Cortex of kidney (tissue), 1 donor: Measurements from ENCODE around the gene TMOD1.
"Not testable (repeated sequence)": the region's sequence is repeated elsewhere in the genome, so short reads cannot be mapped to it uniquely, and the experiment has no call there.

Experiments
- DNase-seq: peaks from one replicate; lab custom pipeline; 2025; lab: John Stamatoyannopoulos, UW

The TMOD1 gene

DNA sequence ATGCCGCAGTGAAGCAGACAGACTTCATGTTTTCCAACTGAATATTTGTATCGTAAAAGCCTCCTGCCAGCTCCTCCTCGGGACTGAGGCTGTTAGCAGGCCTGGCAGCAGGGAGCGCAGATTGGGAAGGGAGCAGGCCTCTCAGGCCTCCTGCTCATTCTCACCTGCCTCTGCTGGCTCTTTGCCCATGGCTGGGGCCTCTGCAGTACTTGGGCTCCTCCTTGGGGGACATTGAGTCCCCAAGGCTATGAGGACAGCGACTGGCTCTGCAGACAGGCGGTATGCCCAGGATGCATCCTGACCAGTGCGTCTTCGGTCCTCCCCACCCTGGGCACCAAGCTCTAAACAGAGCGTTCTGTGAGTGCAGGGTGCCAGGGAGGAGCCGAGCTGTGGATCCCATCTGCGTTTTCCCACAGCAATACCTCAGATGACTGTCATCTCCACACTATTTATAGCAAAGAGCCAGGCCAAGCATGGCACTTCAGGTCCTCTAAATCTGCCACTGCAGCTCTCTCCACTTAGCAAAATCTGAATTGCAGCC is 93.0 kb downstream of the TMOD1 start:
- no peak for DNase-seq

DNA sequence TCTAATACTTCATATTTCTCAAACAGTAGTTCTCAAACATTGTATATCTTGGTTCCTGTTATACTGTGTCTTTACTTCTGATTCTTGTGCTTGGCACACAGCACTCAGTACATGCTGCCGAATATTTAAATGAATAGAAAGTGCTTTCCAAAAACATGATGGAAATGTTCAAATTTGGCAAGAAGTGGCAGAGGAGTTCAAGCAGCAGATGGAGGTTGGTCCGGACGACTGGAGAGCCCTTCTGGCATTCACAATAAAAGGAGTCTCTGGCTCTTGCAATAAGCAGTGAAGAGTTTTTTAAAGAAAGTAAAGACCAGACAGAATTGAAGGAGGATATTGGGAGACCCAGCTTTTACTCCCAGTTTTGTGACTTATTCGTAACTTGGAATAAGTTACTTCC is 95.4 kb downstream of the TMOD1 start:
- DNase-seq: no peak

DNA sequence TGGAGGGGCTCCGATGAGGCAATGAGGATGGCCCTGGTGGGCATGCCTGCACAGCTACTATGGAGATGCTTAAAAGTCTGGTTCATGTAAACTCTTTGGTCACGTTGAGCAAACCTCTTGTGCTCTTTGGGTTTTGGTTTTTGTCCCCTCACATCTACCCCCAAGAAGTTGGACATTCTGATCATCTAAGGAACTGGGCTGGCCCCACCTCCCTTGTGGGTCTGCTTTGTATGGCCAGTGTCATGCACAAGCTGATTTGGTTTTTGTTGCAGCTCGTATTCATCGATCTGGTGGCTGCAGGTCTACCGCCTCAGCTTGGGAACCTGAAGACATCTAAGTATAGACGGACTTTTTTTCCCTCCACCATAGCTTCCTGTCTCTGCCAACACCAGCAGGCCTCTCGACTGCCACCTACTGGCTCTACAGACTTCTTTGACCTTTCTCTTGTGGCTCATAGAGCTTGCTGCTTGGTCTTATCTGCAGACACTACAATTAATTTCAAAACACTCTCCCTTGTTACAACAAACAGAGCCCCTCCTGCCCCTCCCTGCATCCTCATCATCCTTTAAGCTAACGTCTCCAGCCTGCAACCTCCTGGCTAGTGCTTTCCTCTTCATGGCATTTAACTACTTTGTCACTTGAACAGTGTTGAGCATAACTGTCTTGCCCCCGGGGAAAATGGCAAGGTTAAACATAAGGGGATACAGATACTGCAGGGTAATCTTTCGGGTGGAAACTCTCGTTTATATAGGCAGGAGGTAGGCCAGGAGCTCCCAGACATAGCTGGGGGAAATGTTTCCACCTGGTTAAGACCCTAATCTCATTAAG is 97.2 kb downstream of the TMOD1 start:
- DNase-seq: no peak

DNA sequence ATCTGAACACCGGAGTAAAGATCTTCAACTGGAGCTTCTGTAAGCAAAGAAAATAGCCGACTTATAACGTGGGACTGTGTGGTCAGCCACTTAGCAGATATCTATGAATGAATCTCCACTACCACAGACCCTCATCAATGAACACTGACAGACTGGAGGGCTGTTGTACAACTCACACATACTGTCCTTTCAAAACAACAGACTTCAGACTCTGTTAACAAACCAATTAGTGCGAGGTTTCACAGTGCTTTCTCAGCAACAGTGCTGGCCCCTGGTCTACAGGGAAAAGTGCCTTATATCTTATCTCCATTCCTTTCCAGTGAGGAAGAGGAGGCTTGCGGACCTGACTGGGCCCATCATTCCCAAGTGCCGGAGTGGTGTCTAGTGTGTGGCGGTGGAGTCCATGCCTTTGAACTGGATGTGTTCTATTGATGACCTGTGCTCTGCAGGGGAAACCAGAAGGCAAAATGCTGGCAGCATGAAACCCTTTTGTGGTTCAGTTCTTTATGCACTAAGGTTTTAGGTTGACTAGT is 97.9 kb downstream of the TMOD1 start:
- no peak for DNase-seq

DNA sequence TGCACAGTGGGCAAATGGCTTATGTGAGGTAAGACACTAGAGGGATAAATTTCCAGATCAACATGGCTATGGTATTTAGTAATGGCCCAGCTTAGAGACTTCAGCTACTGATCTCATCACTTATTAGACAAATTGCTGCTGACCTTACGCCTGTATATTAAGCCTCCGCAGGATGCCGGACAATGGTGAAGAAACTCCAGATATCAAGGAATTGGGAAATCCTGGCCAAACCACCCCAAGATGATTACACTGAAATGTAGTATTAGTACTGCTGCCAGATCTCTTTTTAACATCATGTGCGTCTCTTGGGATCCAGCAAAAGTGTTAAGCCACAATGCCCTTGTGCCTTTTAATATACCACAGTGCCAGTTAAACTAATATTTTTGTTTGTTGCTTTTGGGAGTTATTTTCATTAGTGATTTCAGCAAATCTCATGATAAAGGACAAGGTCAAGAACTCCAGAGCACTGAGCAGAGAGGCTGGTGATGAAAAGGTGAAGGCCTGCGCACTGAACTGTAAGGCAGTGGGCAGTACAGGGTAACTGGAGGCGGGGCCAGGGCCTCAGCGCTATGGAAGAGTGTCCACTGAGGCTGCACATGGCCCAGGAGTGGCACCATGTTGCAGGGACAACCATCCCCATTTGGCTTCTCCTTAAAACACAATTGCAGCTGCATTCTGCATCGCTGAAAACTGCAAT is 99.2 kb downstream of the TMOD1 start:
- DNase-seq: no peak

- no peak for DNase-seq
Measured at GRCh38 chr9:97601228-97601898, 99.9 kb downstream of the TMOD1 start.

DNA sequence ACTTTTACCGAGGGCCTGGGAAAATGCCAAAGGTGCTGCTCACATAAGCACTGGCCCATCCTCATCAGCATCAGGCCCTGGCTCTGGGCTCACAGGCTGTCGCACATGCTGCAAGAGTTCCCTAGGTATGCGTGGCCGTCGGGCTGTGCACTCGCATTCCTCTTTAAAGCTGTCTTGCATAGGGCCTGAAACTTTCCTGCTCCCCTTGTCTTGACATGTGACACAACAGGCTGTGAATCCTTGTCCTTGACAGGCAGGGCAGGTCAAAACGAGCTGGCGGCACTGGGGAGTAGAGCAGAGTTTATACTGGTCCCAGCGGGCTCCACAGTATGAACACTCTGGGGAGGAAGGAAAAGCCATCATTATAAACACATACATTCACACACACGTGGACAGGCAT is 101.0 kb downstream of the TMOD1 start:
- DNase-seq: no peak

DNA sequence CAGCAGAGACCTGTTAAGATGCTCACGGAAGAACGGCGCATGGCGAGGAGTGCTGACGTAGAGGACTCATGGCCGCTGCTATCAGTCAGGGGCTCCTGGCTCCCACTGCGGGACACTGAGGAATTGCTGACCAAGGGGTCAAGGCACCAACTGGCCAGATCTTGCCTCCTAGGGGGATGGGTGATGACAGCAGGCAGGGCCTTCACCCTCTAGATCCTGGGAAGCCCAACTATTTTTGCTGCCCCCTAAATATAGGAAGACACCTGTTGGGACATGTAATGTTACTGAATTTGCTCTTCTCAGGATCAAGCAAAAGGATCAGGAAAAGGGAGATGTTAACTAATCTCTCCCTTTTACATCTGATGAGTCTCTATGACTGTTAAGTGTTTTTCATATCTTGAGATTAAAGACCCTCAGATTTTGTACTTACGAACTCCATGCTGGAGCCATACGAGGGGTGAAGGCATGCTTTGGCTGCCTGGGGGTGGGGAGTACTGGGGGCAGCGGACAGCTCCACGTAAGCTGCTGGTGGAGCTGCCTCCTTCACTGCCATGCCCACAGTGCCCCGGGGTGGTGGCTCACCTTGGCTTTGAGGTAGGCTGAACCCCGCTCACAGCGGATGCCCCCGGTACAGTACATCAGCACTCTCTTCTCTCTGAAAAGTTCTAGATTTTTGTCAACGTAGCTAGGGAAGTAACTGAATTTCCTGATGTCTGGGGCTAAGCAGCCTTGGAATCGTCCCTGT is 103.6 kb downstream of the TMOD1 start:
- DNase-seq: no peak

GRCh38 chr9:97615439-97616072 is 114.1 kb downstream of the TMOD1 start:
- no peak for DNase-seq

- DNase-seq: no peak
Measured at GRCh38 chr9:97617939-97618416, 116.5 kb downstream of the TMOD1 start.

DNA sequence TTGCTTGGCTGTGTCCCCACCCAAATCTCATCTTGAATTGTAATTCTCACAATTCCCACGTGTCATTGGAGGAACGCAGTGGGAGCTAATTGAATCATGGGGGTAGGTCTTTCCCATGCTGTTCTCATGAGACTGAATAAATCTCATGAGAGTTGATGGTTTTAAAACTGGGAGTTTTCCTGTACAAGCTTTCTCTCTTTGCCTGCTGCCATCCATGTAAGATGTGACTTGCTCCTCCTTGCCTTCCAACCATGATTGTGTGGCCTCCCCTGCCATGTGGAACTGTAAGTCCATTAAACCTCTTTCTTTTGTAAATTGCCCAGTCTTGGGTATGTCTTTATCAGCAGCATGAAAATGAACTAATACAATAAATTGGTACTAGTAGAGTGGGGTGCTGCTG is 118.6 kb downstream of the TMOD1 start:
- DNase-seq: not testable (repeated sequence)

DNA sequence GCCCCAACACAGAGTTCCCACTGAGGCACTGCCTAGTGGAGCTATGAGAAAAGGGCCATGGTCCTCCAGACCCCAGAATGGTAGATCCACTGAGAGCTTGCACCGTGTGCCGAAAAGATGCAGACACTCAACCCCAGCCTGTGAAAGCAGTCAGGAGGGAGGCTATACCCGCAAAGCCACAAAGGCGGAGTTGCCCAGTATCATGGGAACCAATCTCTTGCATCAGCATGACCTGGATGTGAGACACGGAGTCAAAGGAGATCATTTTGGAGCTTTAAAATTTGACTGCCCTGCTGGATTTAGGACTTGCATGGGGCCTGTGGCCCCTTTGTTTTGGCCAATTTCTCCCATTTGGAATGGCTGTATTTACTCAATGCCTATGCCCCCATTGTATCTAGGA is 121.0 kb downstream of the TMOD1 start:
- not testable (repeated sequence) for DNase-seq

GRCh38 chr9:97623946-97624345 is 122.5 kb downstream of the TMOD1 start:
- no peak for DNase-seq

GRCh38 chr9:97625620-97626019 is 124.2 kb downstream of the TMOD1 start:
- no peak for DNase-seq

DNA sequence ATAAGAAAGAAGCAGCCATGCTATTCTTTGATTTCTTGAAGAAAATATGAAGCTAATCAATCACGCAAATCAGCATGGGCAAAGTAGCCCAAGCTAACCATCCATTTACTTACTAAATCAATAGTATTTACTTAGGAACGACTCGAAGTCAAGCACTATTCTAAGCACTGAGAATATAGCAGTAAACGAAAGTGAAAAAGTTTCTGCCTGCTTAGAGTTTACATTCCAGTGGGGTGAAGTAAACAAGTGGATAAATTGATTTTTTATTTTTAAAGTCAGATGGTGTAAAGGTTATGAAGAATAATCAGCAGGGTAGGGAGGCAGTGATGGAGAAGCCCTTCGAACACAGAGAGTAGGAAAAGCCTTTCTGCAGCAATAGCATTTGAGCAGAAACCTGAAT is 126.2 kb downstream of the TMOD1 start:
- DNase-seq: no peak

GRCh38 chr9:97628668-97629067 is 127.2 kb downstream of the TMOD1 start:
- DNase-seq: no peak

- DNase-seq: no peak
Measured at GRCh38 chr9:97629156-97629555, 127.7 kb downstream of the TMOD1 start.

- no peak for DNase-seq
Measured at GRCh38 chr9:97630591-97630990, 129.1 kb downstream of the TMOD1 start.

DNA sequence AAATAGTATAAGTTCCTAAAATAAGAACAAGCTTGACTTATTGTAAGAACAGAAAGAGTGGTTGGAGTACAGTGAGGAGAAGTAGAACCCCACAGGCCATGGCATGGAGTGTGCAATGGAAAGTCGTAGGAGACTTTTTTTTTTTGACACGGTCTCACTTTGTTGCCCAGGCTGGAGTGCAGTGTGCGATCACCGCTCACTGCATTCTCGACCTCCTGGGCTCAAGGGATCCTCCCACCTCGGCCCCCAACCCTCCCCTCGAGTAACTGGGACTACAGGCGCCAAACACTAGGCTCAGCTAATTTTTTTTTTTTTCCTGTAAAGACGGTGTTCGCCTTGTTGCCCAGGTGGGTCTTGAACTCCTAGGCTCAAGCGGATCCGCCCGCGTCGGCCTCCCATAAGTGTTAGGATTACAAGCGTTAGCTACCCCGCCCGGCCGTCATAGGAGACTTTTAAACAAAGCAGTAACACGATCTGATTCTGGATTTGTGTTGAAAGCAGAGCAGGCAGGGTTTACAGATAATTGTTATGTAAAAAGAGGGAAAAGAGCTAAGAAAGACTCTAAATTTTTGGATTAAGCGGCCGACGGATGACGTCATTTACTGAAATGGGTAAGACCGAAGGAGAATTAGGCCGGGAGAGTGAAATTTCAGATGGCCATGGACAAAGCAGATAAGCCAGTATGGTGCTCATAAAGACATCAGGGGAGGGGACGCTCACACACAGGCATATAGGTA is 130.9 kb downstream of the TMOD1 start:
- no peak for DNase-seq
